DND-41 (cell line): ENCODE results near the gene SERINC4.
"Not testable (repeated sequence)": the region's sequence is repeated elsewhere in the genome, so short reads cannot be mapped to it uniquely, and the experiment has no call there.

Experiments
- ATAC-seq: fragments of 200-7000 bp; cut with Tn5 transposase; 3 replicates; pipeline ENCODE4 v1.9.1; 2021; ENCODE audit warnings: low read depth; ENCODE audit not compliant: insufficient read depth
- DNase-seq: peaks from one replicate; pipeline ENCODE4 v3.0.0-alpha.2; 2020
- H2AFZ ChIP-seq: 2 replicates; pipeline ENCODE4 v1.6.0; 2012; ENCODE audit warnings: low read depth, low read length
- H3K27ac ChIP-seq: 2 replicates; pipeline ENCODE4 v1.5.1; 2012; ENCODE audit warnings: low read length, inconsistent platforms
- H3K27me3 ChIP-seq: fragments of 200-600 bp; sonication (generic); 2 replicates; pipeline ENCODE4 v1.6.0; 2012; ENCODE audit warnings: low read length, mild to moderate bottlenecking, inconsistent platforms; ENCODE audit not compliant: insufficient read depth, poor library complexity
- H3K36me3 ChIP-seq: 2 replicates; pipeline ENCODE4 v1.5.1; 2012; ENCODE audit warnings: low read length, inconsistent platforms; ENCODE audit not compliant: insufficient read depth
- H3K4me1 ChIP-seq: 2 replicates; pipeline ENCODE4 v1.5.1; 2012; ENCODE audit warnings: mild to moderate bottlenecking, low read length; ENCODE audit not compliant: insufficient read depth
- H3K4me2 ChIP-seq: 2 replicates; pipeline ENCODE4 v1.6.0; 2012; ENCODE audit warnings: mild to moderate bottlenecking, moderate library complexity, low read length, inconsistent platforms; ENCODE audit not compliant: insufficient read depth
- H3K4me3 ChIP-seq, 2 experiments: fragments of 200-600 bp in 1 of 2; shearing (Covaris generic) in 1 of 2; 2 replicates each; pipeline ENCODE4 v1.5.1; 2012 to 2016; ENCODE audit warnings: inconsistent platforms in 2 of 2, low read length in 2 of 2, mild to moderate bottlenecking in 2 of 2, low read depth in 1 of 2, moderate library complexity in 1 of 2
- H3K79me2 ChIP-seq: 2 replicates; pipeline ENCODE4 v1.6.0; 2012; ENCODE audit warnings: low read length, inconsistent platforms; ENCODE audit not compliant: insufficient read depth
- H3K9ac ChIP-seq: 2 replicates; pipeline ENCODE4 v1.6.0; 2012; ENCODE audit warnings: low read depth, mild to moderate bottlenecking, inconsistent platforms, low read length, moderate library complexity
- H3K9me3 ChIP-seq: 2 replicates; pipeline ENCODE4 v1.5.1; 2012; ENCODE audit warnings: low read length, moderate library complexity, mild to moderate bottlenecking, inconsistent platforms; ENCODE audit not compliant: insufficient read depth, severe bottlenecking
- H4K20me1 ChIP-seq: 2 replicates; pipeline ENCODE4 v1.6.0; 2012; ENCODE audit warnings: low read length; ENCODE audit not compliant: insufficient read depth
- CTCF ChIP-seq: IDR thresholded peaks from 2 replicates; pipeline ENCODE4 v1.5.1; 2012; ENCODE audit warnings: borderline replicate concordance, low read length, moderate library complexity, mild to moderate bottlenecking; ENCODE audit not compliant: poor library complexity, severe bottlenecking; ENCODE audit errors: extremely low read depth
- EZH2 ChIP-seq: IDR thresholded peaks from 3 replicates; pipeline ENCODE4 v1.6.1; 2012; ENCODE audit warnings: borderline replicate concordance, low read depth, mild to moderate bottlenecking, moderate library complexity, low read length, inconsistent platforms; ENCODE audit not compliant: severe bottlenecking

Gene SERINC4

DNA sequence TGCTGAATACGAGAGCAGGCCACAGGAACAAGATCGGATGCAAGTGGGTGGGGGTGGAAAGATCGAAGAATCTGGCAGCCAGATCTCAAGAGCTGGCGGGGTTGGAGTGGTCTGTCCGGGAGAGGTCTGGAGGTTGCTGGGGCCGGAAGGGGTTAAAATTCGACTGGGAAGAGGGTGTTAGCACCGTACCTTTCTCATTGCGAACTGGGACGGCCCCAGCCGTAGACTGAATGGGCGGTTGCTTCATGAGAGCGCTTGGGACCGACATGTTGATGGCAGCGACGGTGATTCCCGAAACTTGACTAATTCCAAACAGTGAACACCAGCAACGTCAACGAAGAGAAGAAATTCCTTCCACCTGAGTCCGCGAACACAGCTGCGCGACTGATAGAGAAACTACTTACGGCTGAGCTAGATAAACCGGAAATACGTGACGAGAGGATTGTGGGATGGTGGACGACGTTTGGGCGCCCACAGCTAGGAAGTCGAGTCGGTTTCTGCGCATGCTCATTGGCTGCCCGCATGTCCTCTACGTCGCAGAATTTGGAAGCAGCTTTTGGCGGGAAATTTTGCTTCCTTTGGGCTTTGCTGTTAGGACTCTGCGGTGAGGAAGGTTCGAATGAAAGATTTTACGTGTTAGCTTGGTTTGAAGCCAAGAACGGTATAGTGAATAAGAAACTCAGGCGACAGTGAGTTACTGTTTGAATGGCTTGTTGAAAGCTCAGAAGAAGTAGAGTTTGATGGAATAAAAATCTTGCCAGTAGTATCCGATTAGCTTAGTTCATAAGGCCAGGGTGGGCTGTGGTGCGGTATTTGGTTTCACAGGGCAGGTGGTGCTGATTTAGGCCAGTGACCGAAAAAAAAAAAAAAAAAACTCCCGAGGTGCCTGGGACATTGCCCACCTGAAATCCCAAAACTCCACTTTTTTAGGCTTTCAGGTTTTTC, 24.6 kb upstream of the SERINC4 start, which contains the start of gene MFAP1:
Gene MFAP1, minus strand, starts transcription at position 389 of the 945 bp plus-strand sequence. Its CDS starts 121 bp downstream, at position 268.
- peak within 1 kb of the TSS; percentile 68 for H3K9ac ChIP-seq
- peak; percentile 94 for DNase-seq

DNA sequence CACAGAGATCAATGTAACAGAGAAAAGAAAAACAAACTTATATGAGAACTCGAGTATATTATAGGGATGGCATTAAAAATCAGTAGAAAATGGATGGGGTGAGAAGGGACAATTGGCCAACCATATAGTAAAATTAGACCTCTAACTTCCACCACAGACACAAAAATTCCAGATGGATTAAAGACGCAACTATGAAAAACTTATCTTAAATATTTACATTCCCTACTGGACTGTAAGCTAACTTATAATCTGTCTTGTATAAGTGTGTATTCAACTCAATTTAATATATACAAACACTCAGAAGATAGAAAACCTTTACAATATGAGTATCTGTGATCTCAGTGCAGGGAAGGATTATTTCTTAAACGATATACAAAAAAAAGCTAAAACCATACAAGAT, 21.5 kb upstream of the SERINC4 start:
- Histone ChIP-seq H3K79me2 (peaks cover 93% of the 10 kb centered on the region), H2AFZ (no peak overlapping the region), H3K9me3 (no peaks in the 10 kb centered on the region), H4K20me1 (peaks cover 5% of the 10 kb centered on the region; the same call in 1 of the 2 replicates), H3K9ac (no peak overlapping the region), H3K4me1 (peaks cover 56% of the 10 kb centered on the region), H3K4me2 (peak overlapping the region; percentile 58), H3K27me3 (no peaks in the 10 kb centered on the region), H3K4me3 (no peak overlapping the region), H3K36me3 (peaks cover 21% of the 10 kb centered on the region), H3K27ac (no peak overlapping the region; the same call in 1 of the 2 replicates)
- DNase-seq (no peak), ATAC-seq (no peak)
- no peak for TF ChIP-seq EZH2
- no peak for TF ChIP-seq CTCF

More for the DNA sequence above, 24.6 kb upstream of the SERINC4 start, which contains the start of gene MFAP1:
- Histone ChIP-seq H3K36me3 (peaks cover 9% of the 10 kb centered on the region), H3K9me3 (no peaks in the 10 kb centered on the region), H3K4me3 (peak within 1 kb of the TSS; percentile 96 to 97), H3K27ac (peak within 1 kb of the TSS; percentile 95), H3K27me3 (no peaks in the 10 kb centered on the region), H4K20me1 (peaks cover 3% of the 10 kb centered on the region; the same call in 1 of the 2 replicates), H3K79me2 (peaks cover 97% of the 10 kb centered on the region), H2AFZ (peak within 1 kb of the TSS; percentile 96), H3K4me2 (peak within 1 kb of the TSS; percentile 79), H3K4me1 (peaks cover 77% of the 10 kb centered on the region)
- TF ChIP-seq EZH2 (no peak), CTCF (no peak)
- peak; percentile 82 for ATAC-seq

DNA sequence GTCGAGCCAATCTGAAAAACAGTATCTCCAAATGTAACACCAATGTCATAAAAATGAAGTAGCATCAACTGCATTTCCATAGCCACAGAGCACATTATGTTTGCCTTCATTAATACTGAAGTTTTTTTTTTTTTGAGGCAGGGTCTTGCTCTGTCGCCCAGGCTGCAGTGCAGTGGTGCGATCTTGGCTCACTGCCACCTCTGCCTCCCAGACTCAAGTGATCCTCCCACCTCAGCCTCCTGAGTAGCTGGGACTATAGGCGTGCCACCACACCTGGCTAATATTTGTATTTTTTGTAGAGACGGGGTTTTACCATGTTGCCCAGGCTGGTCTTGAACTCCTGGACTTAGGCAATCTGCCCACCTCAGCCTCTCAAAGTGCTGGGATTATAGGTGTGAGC, 15.0 kb upstream of the SERINC4 start:
- not testable (repeated sequence) for H4K20me1 ChIP-seq, DNase-seq, H3K4me3 ChIP-seq, H3K9ac ChIP-seq, H2AFZ ChIP-seq, H3K4me2 ChIP-seq, ATAC-seq, H3K4me1 ChIP-seq, H3K9me3 ChIP-seq, H3K27me3 ChIP-seq, H3K27ac ChIP-seq
- Histone ChIP-seq H3K79me2 (peaks cover 32% of the 10 kb centered on the region), H3K36me3 (peaks cover 77% of the 10 kb centered on the region)

DNA sequence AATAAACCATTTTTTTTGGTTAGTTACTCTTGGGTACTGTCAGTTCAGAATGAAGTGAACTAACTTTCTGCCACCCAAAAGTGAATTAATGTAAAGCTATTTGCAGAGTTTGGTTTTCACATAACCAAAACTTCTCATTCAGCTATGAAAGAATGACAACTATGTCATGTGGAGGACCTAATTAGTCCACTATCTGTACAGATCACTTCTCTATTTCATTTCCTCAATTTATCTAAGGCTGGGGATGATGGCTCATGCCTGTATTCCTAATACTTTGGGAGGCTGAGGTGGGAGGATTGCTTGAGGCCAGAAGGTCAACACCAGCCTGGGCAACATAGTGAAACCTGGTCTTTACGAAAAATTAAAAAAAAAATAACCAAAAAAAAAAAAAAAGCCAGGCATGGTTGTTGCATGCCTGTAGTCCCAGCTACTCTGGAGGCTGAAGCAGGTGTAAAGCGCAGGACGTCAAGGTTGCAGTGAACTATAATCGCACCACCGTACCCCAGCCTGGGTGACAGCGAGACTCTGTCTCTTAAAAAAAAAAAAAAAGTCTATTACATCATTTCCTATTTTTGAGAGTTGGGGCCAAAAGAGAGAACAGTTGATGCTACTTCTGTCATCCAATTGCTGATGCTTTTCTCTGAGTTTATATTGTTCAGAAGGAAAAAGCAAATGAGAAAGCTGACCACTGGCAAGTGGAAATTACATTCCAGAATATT, 9.1 kb upstream of the SERINC4 start:
- H3K36me3 ChIP-seq: peaks cover 92% of the 10 kb centered on the region
- no peak overlapping the region for H3K27ac ChIP-seq
- no peaks in the 10 kb centered on the region for H3K9me3 ChIP-seq
- H3K27me3 ChIP-seq: no peaks in the 10 kb centered on the region
- no peak overlapping the region for H2AFZ ChIP-seq
- H3K9ac ChIP-seq: no peak overlapping the region
- no peak for DNase-seq
- H4K20me1 ChIP-seq: no peaks in the 10 kb centered on the region
- H3K4me2 ChIP-seq: no peak overlapping the region
- TF ChIP-seq CTCF (no peak), EZH2 (no peak)
- no peak overlapping the region for H3K4me3 ChIP-seq
- no peaks in the 10 kb centered on the region for H3K79me2 ChIP-seq
- no peak for ATAC-seq
- no peaks in the 10 kb centered on the region for H3K4me1 ChIP-seq
